K562 (cell line): ENCODE measurements around the gene TUBB1. TPM values are rescaled to one million over a fixed set of nuclear protein-coding genes. Genes with fewer than 3 reads are reported as not detected.

Source experiments
- ARID4B ChIP-seq: sonication (generic); formaldehyde crosslinking; IDR thresholded peaks from 2 replicates; pipeline ENCODE4 v1.8.0; 2022; ENCODE audit warnings: mild to moderate bottlenecking, missing genetic modification reagents
- ATF7 ChIP-seq: fragments of 450-650 bp; IDR thresholded peaks from 2 replicates; pipeline ENCODE4 v1.7.1; 2014; ENCODE audit warnings: mild to moderate bottlenecking, moderate library complexity
- BDP1 ChIP-seq: IDR thresholded peaks from 3 replicates; pipeline ENCODE4 v1.6.1; 2011; ENCODE audit not compliant: insufficient read length, insufficient read depth
- BRCA1 ChIP-seq, 2 experiments: fragments of 450-650 bp in 1 of 2; sonication (generic) in 1 of 2; formaldehyde crosslinking in 1 of 2; IDR thresholded peaks; 2 replicates each; pipeline versions ENCODE4 v1.5.0 to v1.6.1; 2017 to 2020; ENCODE audit warnings: mild to moderate bottlenecking in 1 of 2, missing genetic modification reagents in 1 of 2
- CBX2 ChIP-seq: fragments of 200-600 bp; sonication (generic); IDR thresholded peaks from one replicate; pipeline ENCODE4 v1.6.1; 2012; ENCODE audit warnings: mild to moderate bottlenecking, low read length, inconsistent platforms; ENCODE audit not compliant: insufficient read depth, poor library complexity, severe bottlenecking
- CBX3 ChIP-seq, 2 experiments: IDR thresholded peaks; 1 replicate in 1 of 2; 2 replicates in 1 of 2; pipeline ENCODE4 v1.6.1; 2012; ENCODE audit warnings: inconsistent platforms in 2 of 2, low read length in 2 of 2, borderline replicate concordance in 1 of 2, control low read depth in 1 of 2
- CHCHD3 ChIP-seq: fragments of 250-450 bp; sonication (Bioruptor Pico); IDR thresholded peaks from 2 replicates; pipeline ENCODE4 v2.1.2; 2022; ENCODE audit warnings: mild to moderate bottlenecking
- CHD2 ChIP-seq: IDR thresholded peaks from 2 replicates; pipeline ENCODE4 v1.6.1; 2011; ENCODE audit warnings: low read depth, low read length
- DACH1 ChIP-seq: fragments of 450-650 bp; IDR thresholded peaks from 2 replicates; pipeline ENCODE4 v1.6.1; 2018; ENCODE audit not compliant: partially characterized antibody
- DLX4 ChIP-seq: fragments of 250-450 bp; sonication (Bioruptor Pico); IDR thresholded peaks from 2 replicates; pipeline ENCODE4 v1.6.1; 2021; ENCODE audit warnings: mild to moderate bottlenecking
- FOXA1 ChIP-seq: fragments of 450-650 bp; IDR thresholded peaks from 2 replicates; pipeline ENCODE4 v1.6.1; 2016; ENCODE audit warnings: mild to moderate bottlenecking, borderline replicate concordance
- HMGN3 ChIP-seq: IDR thresholded peaks from 2 replicates; pipeline ENCODE4 v1.6.1; 2011; ENCODE audit warnings: borderline replicate concordance, low read depth, mild to moderate bottlenecking, mixed read lengths, low read length; ENCODE audit not compliant: insufficient read length; ENCODE audit errors: extremely low read depth
- HNRNPL ChIP-seq: fragments of 200-400 bp; formaldehyde crosslinking; IDR thresholded peaks from 2 replicates; pipeline ENCODE4 v1.6.1; 2017; ENCODE audit warnings: low read depth, mild to moderate bottlenecking, low read length
- HOMEZ ChIP-seq: fragments of 250-450 bp; sonication (Bioruptor Pico); IDR thresholded peaks from 2 replicates; pipeline ENCODE4 v1.4.0; 2020; ENCODE audit warnings: mild to moderate bottlenecking, moderate library complexity
- ILK ChIP-seq: fragments of 450-650 bp; IDR thresholded peaks from 2 replicates; pipeline ENCODE4 v1.6.1; 2016; ENCODE audit warnings: missing genetic modification characterization, low read depth, mild to moderate bottlenecking, missing compliant biosample characterization, moderate library complexity, borderline replicate concordance
- KHSRP ChIP-seq: fragments of 450-650 bp; IDR thresholded peaks from 2 replicates; pipeline ENCODE4 v1.6.1; 2017
- MCM7 ChIP-seq, 2 experiments: fragments of 450-650 bp; IDR thresholded peaks; 2 replicates each; pipeline ENCODE4 v1.6.1; 2016 to 2018
- NBN ChIP-seq: fragments of 450-650 bp; IDR thresholded peaks from 2 replicates; pipeline ENCODE4 v1.6.1; 2016; ENCODE audit warnings: low read depth, mild to moderate bottlenecking
- STAT5A ChIP-seq: IDR thresholded peaks from 2 replicates; pipeline ENCODE4 v1.6.1; 2012; ENCODE audit warnings: low read length, inconsistent platforms, borderline replicate concordance
- YY1 ChIP-seq, 3 experiments: IDR thresholded peaks; 2 replicates each; pipeline ENCODE4 v1.6.1; 2011; ENCODE audit warnings: low read length in 2 of 3, mild to moderate bottlenecking in 2 of 3, moderate library complexity in 2 of 3, borderline replicate concordance in 1 of 3, control low read depth in 1 of 3, low read depth in 1 of 3; ENCODE audit not compliant: insufficient read depth in 3 of 3, insufficient replicate concordance in 2 of 3, control insufficient read depth in 1 of 3, insufficient read length in 1 of 3; ENCODE audit errors: extremely low read depth in 1 of 3
- ZNF561 ChIP-seq: fragments of 450-650 bp; formaldehyde crosslinking; conservative IDR thresholded peaks from 2 replicates; pipeline ENCODE4 v1.4.0; 2020; ENCODE audit warnings: mild to moderate bottlenecking, moderate library complexity
- polyA plus RNA-seq, 8 experiments: library from polyadenylated mRNA; depleted of rRNA in 4 of 8; stranded (reverse) in 5 of 8; unstranded in 3 of 8; fragments of >200 nt; fragmentation: Nextera tagmentation in 2 of 8; fragmentation: Illumina TruSeq in 1 of 8; extraction: Ambion mirVana in 2 of 8; extraction: Trizol in 1 of 8; gene quantifications; 2 replicates each; pipeline versions ENCODE4 v1.2.1 to v1.2.3, GENCODE V29; 2011 to 2014; ENCODE audit warnings: inconsistent platforms in 1 of 8, missing spikeins in 1 of 8
- total RNA-seq, 7 experiments: library from RNA; depleted of rRNA in 6 of 7; stranded (reverse); fragments of >200 nt in 6 of 7; fragmentation: Illumina TruSeq in 2 of 7; extraction: Trizol in 2 of 7; gene quantifications; 2 replicates each; pipeline versions ENCODE4 v1.2.1 to v1.2.3, GENCODE V29; 2011 to 2021; ENCODE audit warnings: low replicate concordance in 1 of 7

Gene TUBB1
- total and polyA plus RNA-seq, 9 of the 15 experiments (the other 6 are each of a cell fraction or from before 2014, with no cell fraction given), result 1.5 to 3.9 (median 2.4) TPM

- TF ChIP-seq ARID4B (CRISPR knock-in tag) (no peak), STAT5A (peak; percentile 96), MCM7 (IDR thresholded peaks at IDR 0.05) (no peak), HNRNPL (no peak), CBX2 (no peak), ATF7 (peak; percentile 42; the same call in 1 of the 2 replicates), CHD2 (no peak; the same call in 1 of the 2 replicates), CHCHD3 (CRISPR knock-in tag) (no peak), KHSRP (peak; percentile 76; the same call in 1 of the 2 replicates), HMGN3 (no peak), BRCA1 (IDR thresholded peaks at IDR 0.05) (no peak), BRCA1 (CRISPR knock-in tag; IDR thresholded peaks at IDR 0.05) (no peak), CBX3 (IDR thresholded peaks at IDR 0.05; ENCODE audit: borderline replicate concordance in 1 of 2, low read length in 2 of 2) (peak in 1 of 2 experiments; percentile 81; a peak in 1 of 3 replicates), NBN (peak; percentile 83), BDP1 (no peak), DLX4 (no peak), ILK (no peak), ZNF561 (CRISPR knock-in tag) (no peak), HOMEZ (no peak), DACH1 (no peak), FOXA1 (no peak), YY1 (IDR thresholded peaks at IDR 0.05; ENCODE audit: borderline replicate concordance in 1 of 3, control insufficient read depth in 1 of 3, extremely low read depth in 1 of 3, insufficient read depth in 3 of 3, insufficient read length in 1 of 3, insufficient replicate concordance in 2 of 3, low read depth in 1 of 3, low read length in 2 of 3) (peak in 1 of 3 experiments; percentile 68)
Observed at GRCh38 chr20:59020938-59021551, 1.8 kb downstream of the TUBB1 start (continued).
